ENCODE results near the gene PTCSC3.

The PTCSC3 gene

GRCh38 chr14:36212577-36212976, 36.1 kb upstream of the PTCSC3 start:
- no peak overlapping the region for H3K9ac ChIP-seq (ENCODE audit: low read length)
- H3K27ac ChIP-seq (ENCODE audit: low read depth, low read length), result no peak overlapping the region
- no peaks in the 10 kb centered on the region for H3K27me3 ChIP-seq (ENCODE audit: control insufficient read depth in 1 of 2, insufficient read depth in 2 of 2, low read length in 2 of 2)
- no peaks in the 10 kb centered on the region for H3K36me3 ChIP-seq (ENCODE audit: insufficient read depth, low read length)
- no peaks in the 10 kb centered on the region for H3K9me3 ChIP-seq (ENCODE audit: low read length)
- H3K4me1 ChIP-seq (ENCODE audit: insufficient read depth, low read length), result no peaks in the 10 kb centered on the region
- no peak overlapping the region for H3K4me3 ChIP-seq (ENCODE audit: low read depth in 1 of 2, low read length in 2 of 2)

GRCh38 chr14:36208690-36209278, 32.3 kb upstream of the PTCSC3 start:
- Histone ChIP-seq H3K9me3 (ENCODE audit: low read length) (no peaks in the 10 kb centered on the region), H3K9ac (ENCODE audit: low read length) (no peak overlapping the region), H3K4me3 (ENCODE audit: low read depth in 1 of 2, low read length in 2 of 2) (no peak overlapping the region), H3K27ac (ENCODE audit: low read depth, low read length) (no peak overlapping the region), H3K27me3 (ENCODE audit: control insufficient read depth in 1 of 2, insufficient read depth in 2 of 2, low read length in 2 of 2) (no peaks in the 10 kb centered on the region), H3K4me1 (ENCODE audit: insufficient read depth, low read length) (no peaks in the 10 kb centered on the region), H3K36me3 (ENCODE audit: insufficient read depth, low read length) (no peaks in the 10 kb centered on the region)

GRCh38 chr14:36207500-36207899, 31.0 kb upstream of the PTCSC3 start:
- Histone ChIP-seq H3K4me3 (ENCODE audit: low read depth in 1 of 2, low read length in 2 of 2) (no peak overlapping the region), H3K9ac (ENCODE audit: low read length) (no peak overlapping the region), H3K27me3 (ENCODE audit: control insufficient read depth in 1 of 2, insufficient read depth in 2 of 2, low read length in 2 of 2) (no peaks in the 10 kb centered on the region), H3K36me3 (ENCODE audit: insufficient read depth, low read length) (no peaks in the 10 kb centered on the region), H3K9me3 (ENCODE audit: low read length) (no peaks in the 10 kb centered on the region), H3K27ac (ENCODE audit: low read depth, low read length) (no peak overlapping the region), H3K4me1 (ENCODE audit: insufficient read depth, low read length) (no peaks in the 10 kb centered on the region)

- Histone ChIP-seq H3K9ac (ENCODE audit: low read length) (no peak overlapping the region), H3K4me3 (ENCODE audit: low read depth in 1 of 2, low read length in 2 of 2) (no peak overlapping the region), H3K9me3 (ENCODE audit: low read length) (no peaks in the 10 kb centered on the region), H3K4me1 (ENCODE audit: insufficient read depth, low read length) (no peaks in the 10 kb centered on the region), H3K27ac (ENCODE audit: low read depth, low read length) (no peak overlapping the region), H3K27me3 (ENCODE audit: control insufficient read depth in 1 of 2, insufficient read depth in 2 of 2, low read length in 2 of 2) (no peaks in the 10 kb centered on the region), H3K36me3 (ENCODE audit: insufficient read depth, low read length) (no peaks in the 10 kb centered on the region)
These were observed 28.0 kb upstream of the PTCSC3 start for GRCh38 chr14:36204461-36205073.

GRCh38 chr14:36198378-36198777, 21.9 kb upstream of the PTCSC3 start:
- H3K9ac ChIP-seq (ENCODE audit: low read length), result no peak overlapping the region
- no peaks in the 10 kb centered on the region for H3K36me3 ChIP-seq (ENCODE audit: insufficient read depth, low read length)
- no peak overlapping the region for H3K27ac ChIP-seq (ENCODE audit: low read depth, low read length)
- H3K4me1 ChIP-seq (ENCODE audit: insufficient read depth, low read length), result no peaks in the 10 kb centered on the region
- no peak overlapping the region for H3K4me3 ChIP-seq (ENCODE audit: low read depth in 1 of 2, low read length in 2 of 2)
- H3K27me3 ChIP-seq (ENCODE audit: control insufficient read depth in 1 of 2, insufficient read depth in 2 of 2, low read length in 2 of 2), result no peaks in the 10 kb centered on the region
- H3K9me3 ChIP-seq (ENCODE audit: low read length), result no peaks in the 10 kb centered on the region

GRCh38 chr14:36194663-36195062, 18.1 kb upstream of the PTCSC3 start:
- Histone ChIP-seq H3K4me3 (ENCODE audit: low read depth in 1 of 2, low read length in 2 of 2) (no peak overlapping the region), H3K4me1 (ENCODE audit: insufficient read depth, low read length) (no peaks in the 10 kb centered on the region), H3K36me3 (ENCODE audit: insufficient read depth, low read length) (no peaks in the 10 kb centered on the region), H3K27me3 (ENCODE audit: control insufficient read depth in 1 of 2, insufficient read depth in 2 of 2, low read length in 2 of 2) (no peaks in the 10 kb centered on the region), H3K9ac (ENCODE audit: low read length) (no peak overlapping the region), H3K9me3 (ENCODE audit: low read length) (no peaks in the 10 kb centered on the region), H3K27ac (ENCODE audit: low read depth, low read length) (no peak overlapping the region)

GRCh38 chr14:36192530-36192929, 16.0 kb upstream of the PTCSC3 start:
- Histone ChIP-seq H3K9ac (ENCODE audit: low read length) (no peak overlapping the region), H3K27ac (ENCODE audit: low read depth, low read length) (no peak overlapping the region), H3K36me3 (ENCODE audit: insufficient read depth, low read length) (no peaks in the 10 kb centered on the region), H3K27me3 (ENCODE audit: control insufficient read depth in 1 of 2, insufficient read depth in 2 of 2, low read length in 2 of 2) (no peaks in the 10 kb centered on the region), H3K4me1 (ENCODE audit: insufficient read depth, low read length) (no peaks in the 10 kb centered on the region), H3K9me3 (ENCODE audit: low read length) (no peaks in the 10 kb centered on the region), H3K4me3 (ENCODE audit: low read depth in 1 of 2, low read length in 2 of 2) (no peak overlapping the region)

- Histone ChIP-seq H3K4me3 (ENCODE audit: low read depth in 1 of 2, low read length in 2 of 2) (no peak overlapping the region), H3K4me1 (ENCODE audit: insufficient read depth, low read length) (no peaks in the 10 kb centered on the region)
These were observed 6.9 kb upstream of the PTCSC3 start for GRCh38 chr14:36183402-36183801.

GRCh38 chr14:36181417-36181816, 4.9 kb upstream of the PTCSC3 start:
- H3K4me1 ChIP-seq (ENCODE audit: insufficient read depth, low read length), result no peaks in the 10 kb centered on the region
- no peak overlapping the region for H3K4me3 ChIP-seq (ENCODE audit: low read depth in 1 of 2, low read length in 2 of 2)
- no peaks in the 10 kb centered on the region for H3K9me3 ChIP-seq (ENCODE audit: low read length)
- no peaks in the 10 kb centered on the region for H3K27me3 ChIP-seq (ENCODE audit: control insufficient read depth in 1 of 2, insufficient read depth in 2 of 2, low read length in 2 of 2)
- no peak overlapping the region for H3K27ac ChIP-seq (ENCODE audit: low read depth, low read length)
- no peak overlapping the region for H3K9ac ChIP-seq (ENCODE audit: low read length)
- no peaks in the 10 kb centered on the region for H3K36me3 ChIP-seq (ENCODE audit: insufficient read depth, low read length)

More at GRCh38 chr14:36183402-36183801, 6.9 kb upstream of the PTCSC3 start:
- Histone ChIP-seq H3K27me3 (ENCODE audit: control insufficient read depth in 1 of 2, insufficient read depth in 2 of 2, low read length in 2 of 2) (no peaks in the 10 kb centered on the region), H3K27ac (ENCODE audit: low read depth, low read length) (no peak overlapping the region), H3K9ac (ENCODE audit: low read length) (no peak overlapping the region), H3K9me3 (ENCODE audit: low read length) (no peaks in the 10 kb centered on the region), H3K36me3 (ENCODE audit: insufficient read depth, low read length) (no peaks in the 10 kb centered on the region)

GRCh38 chr14:36177489-36177888, 967 bp upstream of the PTCSC3 start:
- H3K4me3 ChIP-seq (ENCODE audit: low read depth in 1 of 2, low read length in 2 of 2), result no peak overlapping the region
- no peaks in the 10 kb centered on the region for H3K27me3 ChIP-seq (ENCODE audit: control insufficient read depth in 1 of 2, insufficient read depth in 2 of 2, low read length in 2 of 2)
- no peak overlapping the region for H3K27ac ChIP-seq (ENCODE audit: low read depth, low read length)
- no peaks in the 10 kb centered on the region for H3K36me3 ChIP-seq (ENCODE audit: insufficient read depth, low read length)
- H3K4me1 ChIP-seq (ENCODE audit: insufficient read depth, low read length), result no peaks in the 10 kb centered on the region
- no peak overlapping the region for H3K9ac ChIP-seq (ENCODE audit: low read length)
- H3K9me3 ChIP-seq (ENCODE audit: low read length), result no peaks in the 10 kb centered on the region

GRCh38 chr14:36174767-36175424, 1.6 kb downstream of the PTCSC3 start:
- H3K36me3 ChIP-seq (ENCODE audit: insufficient read depth, low read length), result no peaks in the 10 kb centered on the region
- H3K27me3 ChIP-seq (ENCODE audit: control insufficient read depth in 1 of 2, insufficient read depth in 2 of 2, low read length in 2 of 2), result no peaks in the 10 kb centered on the region
- no peak overlapping the region for H3K9ac ChIP-seq (ENCODE audit: low read length)
- H3K4me3 ChIP-seq (ENCODE audit: low read depth in 1 of 2, low read length in 2 of 2), result no peak overlapping the region
- H3K27ac ChIP-seq (ENCODE audit: low read depth, low read length), result no peak overlapping the region
- H3K9me3 ChIP-seq (ENCODE audit: low read length), result no peaks in the 10 kb centered on the region
- H3K4me1 ChIP-seq (ENCODE audit: insufficient read depth, low read length), result no peaks in the 10 kb centered on the region

GRCh38 chr14:36173161-36173560, 3.4 kb downstream of the PTCSC3 start:
- no peak overlapping the region for H3K9ac ChIP-seq (ENCODE audit: low read length)
- H3K4me3 ChIP-seq (ENCODE audit: low read depth in 1 of 2, low read length in 2 of 2), result no peak overlapping the region
- H3K9me3 ChIP-seq (ENCODE audit: low read length), result no peaks in the 10 kb centered on the region
- H3K36me3 ChIP-seq (ENCODE audit: insufficient read depth, low read length), result no peaks in the 10 kb centered on the region
- H3K4me1 ChIP-seq (ENCODE audit: insufficient read depth, low read length), result no peaks in the 10 kb centered on the region
- H3K27me3 ChIP-seq (ENCODE audit: control insufficient read depth in 1 of 2, insufficient read depth in 2 of 2, low read length in 2 of 2), result no peaks in the 10 kb centered on the region
- no peak overlapping the region for H3K27ac ChIP-seq (ENCODE audit: low read depth, low read length)
